M059J (cell line): ENCODE results near the gene GATAD2A. TPM values are rescaled to one million over a fixed set of nuclear protein-coding genes. Genes with fewer than 3 reads are reported as not detected.

Experiments
- DNase-seq: peaks from one replicate; pipeline ENCODE4 v3.0.0-alpha.2; 2012; ENCODE audit warnings: low read depth
- total RNA-seq: library from RNA; depleted of rRNA; stranded (reverse); fragments of >200 nt; shearing (Covaris generic); gene quantifications from 2 replicates; pipeline ENCODE4 v1.2.3, GENCODE V29; 2014

Gene GATAD2A
- total RNA-seq, 1 experiment from 2014 or later, result 48.7 TPM

GRCh38 chr19:19420570-19421298 lies 15.3 kb downstream of the GATAD2A start:
- DNase-seq, result peak; percentile 78

DNA sequence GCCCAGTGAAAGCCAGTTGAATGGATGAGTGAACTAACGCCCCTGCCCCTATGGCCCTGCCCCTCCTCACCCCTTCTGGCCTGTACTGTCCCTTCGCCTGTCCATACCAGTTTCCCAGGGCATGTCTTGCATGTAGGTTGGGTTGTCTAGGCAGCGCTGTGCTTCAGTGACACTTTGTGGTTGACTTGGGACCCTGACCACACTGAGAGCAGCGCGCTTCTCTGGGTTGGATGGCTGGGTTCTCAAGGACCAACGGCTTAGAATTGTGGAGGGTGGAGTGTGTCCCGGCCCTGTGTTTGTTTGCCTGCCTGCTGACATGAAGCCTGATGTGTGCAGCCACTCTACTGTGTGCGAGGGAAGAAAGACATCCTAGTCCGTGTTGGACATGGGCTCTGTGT lies 15.8 kb downstream of the GATAD2A start:
- no peak for DNase-seq

GRCh38 chr19:19422156-19422555 lies 16.7 kb downstream of the GATAD2A start:
- no peak for DNase-seq

GRCh38 chr19:19423322-19423721 lies 17.8 kb downstream of the GATAD2A start:
- DNase-seq, result no peak

DNA sequence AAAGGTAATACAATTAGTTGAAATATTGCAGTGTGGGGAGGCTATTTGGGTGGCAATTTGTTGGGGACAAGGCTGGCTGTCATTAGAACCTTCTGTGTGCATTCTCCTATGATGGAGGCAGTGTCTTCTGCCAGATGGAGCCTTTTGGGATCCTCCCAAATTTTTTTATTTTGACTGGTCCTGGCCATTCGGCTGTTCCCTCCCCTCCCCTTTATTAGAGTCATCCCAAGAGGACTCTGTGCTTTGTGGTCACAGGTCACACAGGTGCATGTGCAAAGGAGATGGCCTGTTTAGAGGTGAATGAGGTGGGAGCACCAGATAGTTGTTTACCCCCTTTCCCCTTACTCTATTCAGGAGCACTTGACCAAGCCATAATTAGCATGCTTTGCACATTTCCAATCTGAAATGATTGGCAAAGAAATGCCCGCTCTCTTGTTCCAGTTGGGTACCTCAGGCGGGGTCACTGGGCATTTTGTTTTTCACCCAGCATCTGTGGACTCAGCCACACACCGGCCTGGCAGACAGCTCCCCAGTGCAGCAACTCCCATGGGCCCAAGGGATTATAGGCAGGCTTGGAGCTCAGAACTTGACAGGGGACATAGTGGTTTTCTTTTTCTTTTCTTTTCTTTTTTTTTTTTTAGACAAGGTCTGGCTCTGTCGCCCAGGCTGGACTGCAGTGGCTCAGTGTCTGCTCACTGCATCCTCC lies 19.8 kb downstream of the GATAD2A start:
- DNase-seq, result no peak

DNA sequence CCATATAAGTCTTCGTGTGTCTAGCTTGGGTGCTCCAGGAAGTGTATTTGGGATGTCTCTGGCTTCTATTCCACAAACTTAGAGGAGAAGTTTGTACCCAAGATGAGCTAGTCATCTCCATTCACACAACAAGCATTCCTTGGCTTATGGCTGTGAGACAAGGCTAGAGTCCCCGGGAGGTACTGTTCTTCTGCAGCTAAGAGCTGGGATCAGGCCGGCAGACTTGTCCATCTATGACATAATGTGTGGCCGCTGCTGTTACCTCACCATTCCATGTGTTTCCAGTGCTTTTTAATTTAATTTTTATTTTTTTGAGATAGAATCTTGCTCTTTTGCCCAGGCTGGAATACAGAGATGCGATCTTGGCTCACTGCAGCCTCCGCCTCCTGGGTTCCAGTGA lies 20.7 kb downstream of the GATAD2A start:
- no peak for DNase-seq

DNA sequence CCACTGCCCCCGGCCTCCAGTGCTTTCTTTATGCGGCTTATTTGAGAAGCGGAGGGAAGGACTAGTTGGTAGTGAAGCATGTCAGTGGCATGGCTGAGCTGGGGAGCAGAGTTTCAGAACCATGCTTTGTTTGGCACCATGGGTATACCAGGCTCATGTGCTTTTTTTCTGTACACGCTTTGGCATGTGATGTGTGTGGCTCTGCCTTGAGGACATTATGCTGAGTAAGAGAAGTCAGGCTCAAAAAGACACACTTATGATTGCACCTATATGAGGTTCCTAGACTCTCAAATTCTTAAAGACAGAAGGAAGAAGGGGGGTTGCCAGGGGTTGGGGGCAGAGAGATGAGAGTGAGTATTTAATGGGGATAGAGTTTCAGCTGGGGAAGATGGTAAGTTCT lies 21.3 kb downstream of the GATAD2A start:
- DNase-seq, result no peak

DNA sequence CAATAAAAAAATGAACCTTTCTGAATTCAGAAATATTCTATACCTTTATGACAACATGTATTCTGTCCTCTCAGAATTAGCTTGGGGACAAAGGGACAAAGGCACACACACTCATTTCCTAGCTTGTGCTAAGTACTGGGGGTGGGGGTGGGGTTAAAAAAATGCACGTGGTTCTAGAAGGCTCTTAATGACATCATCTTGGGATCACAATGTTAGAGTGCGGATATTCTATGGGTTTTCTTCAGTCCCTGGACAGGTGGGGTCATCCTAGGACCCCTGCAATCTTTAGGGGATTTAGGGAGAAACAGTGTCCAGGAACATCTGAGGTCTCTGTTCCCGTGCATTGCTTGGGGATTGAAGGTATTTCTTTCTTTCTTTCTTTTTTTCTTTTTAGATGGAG lies 21.8 kb downstream of the GATAD2A start:
- DNase-seq, result no peak

GRCh38 chr19:19427944-19428343 lies 22.5 kb downstream of the GATAD2A start:
- DNase-seq, result no peak

- no peak for DNase-seq
Observed at GRCh38 chr19:19428746-19429145, 23.3 kb downstream of the GATAD2A start.

DNA sequence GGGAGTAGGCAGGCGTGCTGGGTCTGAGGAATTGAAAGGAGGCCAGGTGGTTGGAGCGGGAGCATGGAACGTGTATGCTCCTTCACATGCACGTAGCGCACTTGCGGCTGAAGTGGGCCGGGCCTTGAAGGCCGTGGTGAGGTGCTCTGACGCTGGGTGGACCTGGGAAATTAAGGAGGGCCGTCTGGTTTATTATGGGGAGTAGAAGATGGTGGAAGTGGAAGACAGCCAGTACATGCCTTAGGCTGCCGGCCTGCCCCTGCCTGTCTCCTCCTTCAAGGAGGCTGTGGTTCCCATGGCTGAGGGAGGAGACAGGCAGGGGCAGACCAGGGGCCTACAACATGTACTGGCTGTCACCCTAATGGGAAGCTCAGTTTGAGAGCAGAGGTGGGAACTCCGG lies 23.9 kb downstream of the GATAD2A start:
- DNase-seq, result no peak

DNA sequence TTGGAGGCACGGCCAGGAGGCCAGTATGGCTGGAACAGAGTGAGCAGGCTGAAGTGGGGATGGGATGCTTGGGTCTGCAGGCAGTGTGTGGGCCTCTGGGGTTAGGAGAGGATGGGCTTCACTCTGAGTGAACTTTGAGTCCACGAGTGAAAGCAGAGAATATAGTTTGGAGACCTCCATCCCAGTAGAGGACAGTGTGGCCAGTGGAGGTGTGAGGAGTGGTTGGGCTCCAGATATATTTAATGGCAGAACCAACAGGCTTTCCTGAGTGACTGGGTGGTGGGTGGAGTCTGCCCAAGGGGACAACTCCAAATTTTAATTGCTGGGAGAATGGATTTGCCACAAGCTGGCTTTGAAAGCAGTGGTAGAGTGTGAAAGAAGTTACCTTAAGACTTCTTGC lies 27.3 kb downstream of the GATAD2A start:
- DNase-seq, result no peak

GRCh38 chr19:19433666-19434213 lies 28.3 kb downstream of the GATAD2A start:
- no peak for DNase-seq

- no peak for DNase-seq
Observed at GRCh38 chr19:19434483-19435045, 29.1 kb downstream of the GATAD2A start.

DNA sequence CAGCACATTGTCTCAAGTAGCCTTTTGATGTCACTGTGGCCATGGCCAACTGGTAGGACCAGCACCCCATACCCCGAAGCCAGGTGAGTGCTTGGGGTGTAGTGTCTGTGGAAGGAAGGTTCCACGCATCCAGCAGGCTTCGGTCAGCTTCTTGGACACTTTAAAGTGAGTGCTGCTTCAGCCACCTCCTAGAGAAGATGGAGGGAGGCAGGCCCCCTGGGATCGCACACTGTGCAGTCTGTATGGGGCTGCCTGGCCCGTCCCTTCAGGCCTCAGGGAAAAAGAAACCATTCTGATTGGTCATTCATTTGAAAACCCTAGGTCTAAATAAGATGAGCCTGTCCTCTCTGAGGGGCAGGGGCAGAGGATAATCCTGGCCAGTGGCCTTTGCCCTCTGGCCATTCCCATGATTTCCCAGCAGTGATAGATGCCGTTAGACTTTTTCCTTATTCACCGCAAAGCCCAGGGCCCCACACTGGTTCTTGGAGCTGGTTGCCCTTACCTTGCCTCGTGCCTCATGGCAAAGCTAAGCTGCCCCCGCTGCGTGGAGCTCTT lies 30.7 kb downstream of the GATAD2A start:
- no peak for DNase-seq

DNA sequence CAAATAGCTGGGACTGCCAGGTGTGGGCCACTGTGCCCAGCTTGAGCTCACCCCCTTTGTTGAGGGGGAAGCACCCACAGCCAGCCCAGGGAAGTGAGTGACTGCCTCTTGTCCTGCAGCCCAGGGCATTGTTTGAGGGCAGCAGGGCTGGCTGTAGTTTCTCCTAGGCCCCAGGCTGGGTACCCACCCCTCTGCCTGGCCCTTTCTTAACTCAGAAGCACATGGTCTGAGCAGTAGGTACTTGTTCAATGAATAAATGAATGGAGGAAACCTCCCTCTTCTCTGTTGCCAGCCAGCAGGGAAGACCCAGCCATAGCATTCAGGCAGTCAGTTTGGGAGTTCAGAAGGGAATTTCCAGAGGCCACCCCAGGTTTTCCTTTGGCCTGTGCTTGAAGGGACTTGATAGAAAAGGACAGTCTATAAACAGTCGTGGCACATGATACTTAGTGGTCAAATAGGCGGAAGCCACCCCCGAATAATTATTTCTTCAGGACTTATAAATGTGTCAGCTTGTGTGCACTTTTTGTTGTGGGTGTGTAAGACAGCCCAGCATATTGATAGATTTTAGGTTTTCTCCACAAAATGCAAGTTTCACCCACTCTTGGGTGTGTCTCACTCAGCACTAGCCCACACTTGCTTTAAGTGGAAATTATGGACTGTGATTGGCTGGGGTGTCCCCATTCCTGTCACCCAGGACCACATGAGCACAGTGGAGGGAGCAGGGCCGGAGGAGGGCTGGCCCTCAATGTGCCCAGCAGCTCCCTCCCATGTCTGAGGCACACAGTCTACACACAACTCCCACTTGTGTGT lies 33.1 kb downstream of the GATAD2A start:
- no peak for DNase-seq

DNA sequence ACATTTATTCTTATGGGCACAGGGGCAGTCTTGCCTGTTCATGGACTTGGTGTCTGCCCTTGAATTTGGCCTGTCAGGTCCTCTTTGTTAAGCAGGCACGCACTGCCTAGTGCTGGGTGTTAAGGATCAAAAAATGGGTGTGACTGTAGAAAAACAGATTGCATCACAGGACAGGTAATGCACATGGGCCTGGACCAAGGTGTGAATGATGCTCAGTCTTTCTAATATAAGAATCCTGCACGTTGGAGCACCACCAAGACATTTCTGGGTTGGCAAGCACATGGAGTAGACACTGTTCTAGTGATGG lies 33.7 kb downstream of the GATAD2A start:
- no peak for DNase-seq

GRCh38 chr19:19443283-19443682 lies 37.8 kb downstream of the GATAD2A start:
- DNase-seq, result no peak

- peak; percentile 16 for DNase-seq
Observed at GRCh38 chr19:19443902-19444680, 38.6 kb downstream of the GATAD2A start.

DNA sequence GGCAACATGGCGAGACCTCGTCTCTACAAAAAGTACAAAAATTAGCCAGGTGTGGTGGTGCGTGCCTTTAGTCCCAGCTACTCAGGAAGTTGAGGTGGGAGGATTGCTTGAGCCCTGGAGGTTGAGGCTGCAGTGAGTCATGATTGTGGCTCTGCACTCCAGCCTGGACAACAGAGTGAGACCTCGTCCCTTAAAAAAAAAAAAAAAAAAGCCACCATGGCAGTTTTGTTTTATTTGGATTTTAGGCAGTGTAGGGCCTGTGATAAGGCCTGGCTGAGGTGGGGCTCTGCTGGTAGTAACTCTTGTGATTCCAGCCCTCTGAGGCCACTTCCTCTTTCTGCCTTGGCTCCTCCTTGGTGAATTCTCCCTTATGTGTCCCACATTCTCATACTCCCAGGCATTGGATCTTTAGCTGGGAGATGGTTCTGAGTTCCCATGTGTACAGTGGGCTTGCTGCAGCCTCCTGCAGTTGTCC lies 39.2 kb downstream of the GATAD2A start:
- peak; percentile 85 for DNase-seq

DNA sequence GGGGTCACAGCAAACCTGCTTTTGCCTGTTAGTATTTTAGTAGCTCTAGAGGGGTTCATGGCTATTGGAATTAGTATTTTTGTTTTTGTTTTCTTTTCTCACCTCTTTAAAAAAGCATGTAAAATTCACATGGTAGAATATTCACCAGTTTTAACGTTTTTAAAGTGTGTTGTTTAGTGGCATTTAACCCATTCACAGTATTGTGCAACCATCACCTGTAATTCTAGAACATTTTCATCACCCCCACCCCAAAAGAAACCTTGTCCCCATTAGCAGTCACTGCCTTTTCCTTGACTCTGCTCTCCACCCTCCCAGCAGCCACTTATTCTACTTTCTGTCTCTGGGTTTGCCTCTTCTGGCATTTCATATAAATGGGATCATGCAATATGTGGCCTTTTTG lies 39.8 kb downstream of the GATAD2A start:
- no peak for DNase-seq
